BLaER1 (cell line): Measurements from ENCODE around the gene TMEM145.

Experiments used
- H3K27ac ChIP-seq: shearing (Covaris generic); formaldehyde crosslinking; 2 replicates; pipeline ENCODE4 v1.8.1; 2022
- H3K27me3 ChIP-seq: shearing (Covaris generic); formaldehyde crosslinking; 2 replicates; pipeline ENCODE4 v1.8.1; 2022
- H3K36me3 ChIP-seq: shearing (Covaris generic); formaldehyde crosslinking; 2 replicates; pipeline ENCODE4 v1.8.1; 2022
- H3K4me1 ChIP-seq: shearing (Covaris generic); formaldehyde crosslinking; 2 replicates; pipeline ENCODE4 v1.8.1; 2022
- H3K4me2 ChIP-seq: shearing (Covaris generic); formaldehyde crosslinking; 2 replicates; pipeline ENCODE4 v1.8.1; 2022
- H3K4me3 ChIP-seq: shearing (Covaris generic); formaldehyde crosslinking; 2 replicates; pipeline ENCODE4 v1.8.1; 2022
- H3K9ac ChIP-seq: shearing (Covaris generic); formaldehyde crosslinking; 2 replicates; pipeline ENCODE4 v1.8.1; 2022
- H3K9me3 ChIP-seq: shearing (Covaris generic); formaldehyde crosslinking; 2 replicates; pipeline ENCODE4 v1.8.1; 2022
- H4K20me1 ChIP-seq: shearing (Covaris generic); formaldehyde crosslinking; 2 replicates; pipeline ENCODE4 v1.8.1; 2022
- Cebpa-rat ChIP-seq: shearing (Covaris generic); IDR thresholded peaks from 2 replicates; pipeline ENCODE4 v1.8.1; 2022

Gene TMEM145

GRCh38 chr19:42312370-42312769 is 739 bp upstream of the TMEM145 start:
- no peak overlapping the region for H3K9ac ChIP-seq
- H3K4me2 ChIP-seq = no peak overlapping the region
- H3K4me1 ChIP-seq = peaks cover 11% of the 10 kb centered on the region; the same call in 1 of the 2 replicates
- no peak overlapping the region for H3K27ac ChIP-seq
- H3K36me3 ChIP-seq = no peaks in the 10 kb centered on the region
- peaks cover 14% of the 10 kb centered on the region; the same call in 1 of the 2 replicates for H4K20me1 ChIP-seq
- H3K9me3 ChIP-seq = no peaks in the 10 kb centered on the region
- H3K4me3 ChIP-seq = no peak overlapping the region
- H3K27me3 ChIP-seq = peaks cover 65% of the 10 kb centered on the region
- no peak for TF ChIP-seq Cebpa-rat

DNA sequence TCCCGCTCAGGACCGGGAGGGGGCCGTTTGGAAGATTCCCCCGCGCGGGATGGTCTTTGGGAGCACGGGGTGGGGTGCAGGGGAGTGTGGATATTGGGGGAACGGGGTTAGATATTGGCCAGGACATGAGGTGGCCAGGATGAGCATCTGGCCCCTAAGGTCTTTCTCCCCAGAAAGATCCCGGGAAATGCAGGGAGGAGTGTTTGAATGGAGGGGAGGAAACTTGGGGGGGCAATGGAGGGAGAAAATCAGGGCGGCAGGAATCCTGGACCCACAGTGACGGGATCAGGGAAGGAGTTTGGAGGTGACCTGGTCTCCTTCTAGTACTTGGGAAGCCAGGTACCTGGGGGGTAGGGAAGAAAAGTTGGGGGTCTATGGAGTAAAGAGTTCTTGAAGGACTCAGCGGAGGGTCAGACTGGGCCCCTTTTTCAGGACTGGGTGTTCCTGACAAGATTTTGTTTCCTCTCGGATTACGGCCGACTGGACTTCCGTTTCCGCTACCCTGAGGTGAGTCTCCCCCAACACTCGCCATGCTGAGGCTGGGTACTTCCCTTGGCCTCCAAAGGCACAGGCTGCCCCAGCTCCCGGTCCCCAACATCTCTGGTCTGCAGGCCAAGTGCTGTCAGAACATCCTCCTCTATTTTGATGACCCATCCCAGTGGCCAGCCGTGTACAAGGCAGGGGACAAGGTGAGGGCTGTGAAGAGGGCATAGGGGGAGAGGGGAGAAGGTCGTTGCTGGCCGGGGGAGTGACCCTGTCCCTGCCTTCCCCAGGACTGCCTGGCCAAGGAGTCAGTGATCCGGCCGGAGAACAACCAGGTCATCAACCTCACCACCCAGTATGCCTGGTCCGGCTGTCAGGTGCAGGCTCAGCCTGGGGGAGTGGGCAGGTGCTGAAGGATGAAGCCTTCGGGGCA is 989 bp downstream of the TMEM145 start:
- Histone ChIP-seq H3K4me3 (no peak overlapping the region), H3K4me2 (no peak overlapping the region; the same call in 1 of the 2 replicates), H3K36me3 (no peaks in the 10 kb centered on the region), H3K27me3 (peaks cover 68% of the 10 kb centered on the region), H3K27ac (no peak overlapping the region), H4K20me1 (peaks cover 14% of the 10 kb centered on the region; the same call in 1 of the 2 replicates), H3K9me3 (no peaks in the 10 kb centered on the region), H3K4me1 (peaks cover 11% of the 10 kb centered on the region; the same call in 1 of the 2 replicates), H3K9ac (no peak overlapping the region)
- TF ChIP-seq Cebpa-rat = no peak

GRCh38 chr19:42315024-42315423 is 1.9 kb downstream of the TMEM145 start:
- H3K9me3 ChIP-seq = no peaks in the 10 kb centered on the region
- no peak overlapping the region for H3K27ac ChIP-seq
- no peak for TF ChIP-seq Cebpa-rat
- no peak overlapping the region for H3K9ac ChIP-seq
- H3K36me3 ChIP-seq = no peaks in the 10 kb centered on the region
- H3K27me3 ChIP-seq = peaks cover 68% of the 10 kb centered on the region
- H3K4me1 ChIP-seq = peaks cover 11% of the 10 kb centered on the region; the same call in 1 of the 2 replicates
- peaks cover 14% of the 10 kb centered on the region; the same call in 1 of the 2 replicates for H4K20me1 ChIP-seq
- H3K4me3 ChIP-seq = no peak overlapping the region
- no peak overlapping the region for H3K4me2 ChIP-seq

GRCh38 chr19:42316223-42317211 is 3.4 kb downstream of the TMEM145 start:
- TF ChIP-seq Cebpa-rat = no peak
- no peak overlapping the region for H3K4me3 ChIP-seq
- H3K4me1 ChIP-seq = peaks cover 11% of the 10 kb centered on the region; the same call in 1 of the 2 replicates
- H3K36me3 ChIP-seq = no peaks in the 10 kb centered on the region
- H3K27ac ChIP-seq = no peak overlapping the region
- H3K4me2 ChIP-seq = no peak overlapping the region; the same call in 1 of the 2 replicates
- no peaks in the 10 kb centered on the region for H3K9me3 ChIP-seq
- H3K27me3 ChIP-seq = peaks cover 75% of the 10 kb centered on the region
- H4K20me1 ChIP-seq = peaks cover 14% of the 10 kb centered on the region; the same call in 1 of the 2 replicates
- H3K9ac ChIP-seq = no peak overlapping the region

GRCh38 chr19:42317535-42317934 is 4.4 kb downstream of the TMEM145 start:
- Histone ChIP-seq H3K9ac (no peak overlapping the region), H3K36me3 (no peaks in the 10 kb centered on the region), H4K20me1 (peaks cover 14% of the 10 kb centered on the region; the same call in 1 of the 2 replicates), H3K27ac (no peak overlapping the region), H3K4me3 (no peak overlapping the region), H3K4me1 (peaks cover 11% of the 10 kb centered on the region; the same call in 1 of the 2 replicates), H3K4me2 (no peak overlapping the region), H3K9me3 (no peaks in the 10 kb centered on the region), H3K27me3 (peaks cover 75% of the 10 kb centered on the region)
- TF ChIP-seq Cebpa-rat = no peak

DNA sequence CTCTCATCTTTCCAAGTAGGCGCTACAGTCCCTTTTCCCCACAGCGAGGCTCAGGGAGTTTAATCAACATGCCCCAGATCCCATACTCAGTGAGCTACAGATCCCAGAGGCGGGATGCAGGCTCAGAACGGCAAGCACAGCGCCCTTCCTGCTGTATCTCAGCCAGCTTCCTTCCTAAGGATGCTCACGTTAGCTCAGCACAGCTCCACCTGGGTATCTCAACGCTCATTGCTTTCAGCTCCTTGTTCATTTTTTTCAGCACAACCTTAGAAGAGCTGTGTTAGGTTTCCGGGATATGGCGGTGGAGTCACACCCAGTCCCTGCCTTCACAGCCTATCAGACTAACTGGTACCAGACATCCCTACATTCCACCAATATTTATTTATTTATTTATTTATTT is 9.2 kb downstream of the TMEM145 start:
- Histone ChIP-seq H3K9ac (no peak overlapping the region), H3K4me2 (no peak overlapping the region), H3K4me1 (peaks cover 18% of the 10 kb centered on the region), H3K9me3 (no peaks in the 10 kb centered on the region), H3K27ac (no peak overlapping the region), H3K27me3 (peaks cover 54% of the 10 kb centered on the region), H3K36me3 (no peaks in the 10 kb centered on the region), H4K20me1 (peaks cover 10% of the 10 kb centered on the region; the same call in 1 of the 2 replicates), H3K4me3 (no peak overlapping the region)
- TF ChIP-seq Cebpa-rat = no peak

GRCh38 chr19:42323473-42323851 is 10.4 kb downstream of the TMEM145 start:
- peaks cover 21% of the 10 kb centered on the region for H4K20me1 ChIP-seq
- peaks cover 29% of the 10 kb centered on the region for H3K4me1 ChIP-seq
- H3K27ac ChIP-seq = no peak overlapping the region
- TF ChIP-seq Cebpa-rat = no peak
- H3K27me3 ChIP-seq = peaks cover 50% of the 10 kb centered on the region
- H3K4me2 ChIP-seq = no peak overlapping the region
- H3K9me3 ChIP-seq = no peaks in the 10 kb centered on the region
- H3K9ac ChIP-seq = no peak overlapping the region
- H3K4me3 ChIP-seq = no peak overlapping the region
- H3K36me3 ChIP-seq = no peaks in the 10 kb centered on the region

- Histone ChIP-seq H3K9ac (no peak overlapping the region), H3K27ac (no peak overlapping the region), H3K36me3 (no peaks in the 10 kb centered on the region), H3K27me3 (peaks cover 50% of the 10 kb centered on the region), H3K4me2 (peak overlapping the region; percentile 73), H4K20me1 (peaks cover 26% of the 10 kb centered on the region), H3K4me1 (peaks cover 33% of the 10 kb centered on the region), H3K4me3 (peak overlapping the region; percentile 60), H3K9me3 (no peaks in the 10 kb centered on the region)
- no peak for TF ChIP-seq Cebpa-rat
These were observed 10.9 kb downstream of the TMEM145 start for GRCh38 chr19:42323852-42324654.
